IMR-90 (cell line): ENCODE measurements around the gene SURF2. TPM values are rescaled to one million over a fixed set of nuclear protein-coding genes. Genes with fewer than 3 reads are reported as not detected.

ENCODE experiments used
- ATAC-seq: fragments of 200-7000 bp; cut with Tn5 transposase; 2 replicates; pipeline ENCODE4 v1.9.1; 2020; ENCODE audit warnings: low read depth, mild to moderate bottlenecking, moderate library complexity
- BruUV-seq: library from RNA; stranded (reverse); fragments of 400-500 nt; replicated peaks from 2 replicates; lab custom pipeline; 2021; lab: Mats Ljungman, UMichigan
- CTCF ChIA-PET: fragments of 300-600 bp; formaldehyde crosslinking; extraction: SDS; loops from one replicate; lab custom pipeline; 2021; ENCODE audit warnings: antibody characterized with exemption; lab: Yijun Ruan, JAX
- POLR2A ChIA-PET: fragments of 300-600 bp; sonication (Branson Sonifier 250); formaldehyde crosslinking; loops from one replicate; lab custom pipeline; 2022; ENCODE audit warnings: antibody characterized with exemption; ENCODE audit not compliant: unreplicated experiment; lab: Charles Lee
- DNase-seq: peaks from one replicate; pipeline ENCODE4 v3.0.0; 2013
- H2AFZ ChIP-seq: replicated peaks from 2 replicates; pipeline ENCODE3; 2013; ENCODE audit warnings: low read length, mild to moderate bottlenecking; ENCODE audit not compliant: poor library complexity
- H2AK5ac ChIP-seq: 2 replicates; pipeline ENCODE4 v1.6.1; 2013; ENCODE audit warnings: low read depth, low read length, inconsistent platforms
- H2AK9ac ChIP-seq: replicated peaks from 2 replicates; pipeline ENCODE3; 2013; ENCODE audit warnings: mild to moderate bottlenecking, low read depth, low read length, moderate library complexity; ENCODE audit not compliant: poor library complexity
- H2BK120ac ChIP-seq: 2 replicates; pipeline ENCODE4 v1.6.1; 2013; ENCODE audit warnings: low read depth, low read length, inconsistent platforms
- H2BK15ac ChIP-seq: 3 replicates; pipeline ENCODE4 v1.6.1; 2013; ENCODE audit warnings: low read depth, low read length, inconsistent platforms
- H2BK20ac ChIP-seq: 2 replicates; pipeline ENCODE4 v1.6.1; 2013; ENCODE audit warnings: low read depth, mild to moderate bottlenecking, inconsistent platforms, low read length, moderate library complexity
- H2BK5ac ChIP-seq: 2 replicates; pipeline ENCODE4 v1.6.1; 2013; ENCODE audit warnings: mild to moderate bottlenecking, low read depth, low read length, inconsistent platforms; ENCODE audit not compliant: poor library complexity, severe bottlenecking
- H3K14ac ChIP-seq: replicated peaks from 2 replicates; pipeline ENCODE4 v1.6.1; 2013; ENCODE audit warnings: low read depth, low read length, inconsistent platforms
- H3K18ac ChIP-seq: 2 replicates; pipeline ENCODE4 v1.6.1; 2013; ENCODE audit warnings: low read depth, low read length, control low read depth
- H3K23ac ChIP-seq: 2 replicates; pipeline ENCODE4 v1.6.1; 2013; ENCODE audit warnings: low read depth, low read length, inconsistent platforms
- H3K27ac ChIP-seq: 2 replicates; pipeline ENCODE4 v1.5.1; 2013; ENCODE audit warnings: mild to moderate bottlenecking, control low read depth, low read length; ENCODE audit not compliant: insufficient read depth
- H3K27me3 ChIP-seq: 2 replicates; pipeline ENCODE4 v1.6.1; 2013; ENCODE audit warnings: low read length; ENCODE audit not compliant: control insufficient read depth, insufficient read depth
- H3K36me3 ChIP-seq: 2 replicates; pipeline ENCODE4 v1.6.1; 2013; ENCODE audit warnings: low read length, mixed read lengths; ENCODE audit not compliant: control insufficient read depth, insufficient read depth
- H3K4ac ChIP-seq: 2 replicates; pipeline ENCODE4 v1.6.1; 2013; ENCODE audit warnings: low read depth, low read length, inconsistent platforms
- H3K4me1 ChIP-seq: 2 replicates; pipeline ENCODE4 v1.6.1; 2013; ENCODE audit warnings: low read length, mixed read lengths; ENCODE audit not compliant: control insufficient read depth, insufficient read depth
- H3K4me2 ChIP-seq: 2 replicates; pipeline ENCODE4 v1.6.1; 2013; ENCODE audit warnings: low read depth, mild to moderate bottlenecking, control low read depth, low read length, moderate library complexity
- H3K4me3 ChIP-seq: 2 replicates; pipeline ENCODE4 v1.5.1; 2013; ENCODE audit warnings: low read depth, mild to moderate bottlenecking, control low read depth, low read length, moderate library complexity; ENCODE audit not compliant: insufficient read depth
- H3K56ac ChIP-seq: 2 replicates; pipeline ENCODE4 v1.6.1; 2013; ENCODE audit warnings: low read length, inconsistent platforms; ENCODE audit not compliant: insufficient read depth; ENCODE audit errors: extremely low read depth
- H3K79me1 ChIP-seq, 2 experiments: 2 replicates each; pipeline ENCODE4 v1.6.1; 2013; ENCODE audit warnings: low read length in 2 of 2, inconsistent platforms in 1 of 2, low read depth in 1 of 2
- H3K9ac ChIP-seq: 2 replicates; pipeline ENCODE4 v1.6.1; 2013; ENCODE audit warnings: low read depth, low read length, control low read depth
- H3K9me1 ChIP-seq: 2 replicates; pipeline ENCODE4 v1.6.1; 2013; ENCODE audit warnings: low read length, inconsistent platforms; ENCODE audit not compliant: insufficient read depth
- H3K9me3 ChIP-seq: 2 replicates; pipeline ENCODE4 v1.6.1; 2013; ENCODE audit warnings: low read length; ENCODE audit not compliant: control insufficient read depth, insufficient read depth
- H4K20me1 ChIP-seq: 2 replicates; pipeline ENCODE4 v1.6.1; 2013; ENCODE audit warnings: low read length, inconsistent platforms; ENCODE audit not compliant: insufficient read depth
- H4K5ac ChIP-seq: 2 replicates; pipeline ENCODE4 v1.6.1; 2013; ENCODE audit warnings: mild to moderate bottlenecking, low read depth, low read length, control low read depth
- H4K8ac ChIP-seq, 2 experiments: 2 replicates each; pipeline ENCODE4 v1.6.1; 2013; ENCODE audit warnings: low read depth in 2 of 2, low read length in 2 of 2, control low read depth in 1 of 2, inconsistent platforms in 1 of 2
- H4K91ac ChIP-seq: 2 replicates; pipeline ENCODE4 v1.6.1; 2013; ENCODE audit warnings: low read depth, low read length, inconsistent platforms; ENCODE audit not compliant: insufficient read depth
- BHLHE40 ChIP-seq: fragments of 150-350 bp; IDR thresholded peaks from 2 replicates; pipeline ENCODE4 v1.6.1; 2016; ENCODE audit warnings: mild to moderate bottlenecking, low read depth, low read length
- CEBPB ChIP-seq: IDR thresholded peaks from 2 replicates; pipeline ENCODE4 v1.6.1; 2012; ENCODE audit warnings: low read depth, low read length, improper control_type of control experiment
- CHD1 ChIP-seq: IDR thresholded peaks from 2 replicates; pipeline ENCODE4 v1.6.1; 2012; ENCODE audit warnings: low read depth, low read length, improper control_type of control experiment
- CTCF ChIP-seq: conservative IDR thresholded peaks from 2 replicates; pipeline ENCODE4 v1.5.1; 2012; ENCODE audit warnings: mild to moderate bottlenecking, low read depth, low read length, improper control_type of control experiment
- ELK1 ChIP-seq: fragments of 150-350 bp; IDR thresholded peaks from 2 replicates; pipeline ENCODE4 v1.6.1; 2016; ENCODE audit warnings: low read depth, mild to moderate bottlenecking, low read length, moderate library complexity, borderline replicate concordance
- FOS ChIP-seq: fragments of 150-350 bp; IDR thresholded peaks from 2 replicates; pipeline ENCODE4 v1.6.1; 2016; ENCODE audit warnings: low read depth, low read length
- MAFK ChIP-seq: IDR thresholded peaks from 2 replicates; pipeline ENCODE4 v1.6.1; 2012; ENCODE audit warnings: low read depth, low read length, improper control_type of control experiment
- MAZ ChIP-seq: IDR thresholded peaks from 2 replicates; pipeline ENCODE4 v1.6.1; 2012; ENCODE audit warnings: low read depth, mild to moderate bottlenecking, low read length, improper control_type of control experiment, moderate library complexity, borderline replicate concordance
- MXI1 ChIP-seq: IDR thresholded peaks from 2 replicates; pipeline ENCODE4 v1.6.1; 2012; ENCODE audit warnings: low read depth, mild to moderate bottlenecking, low read length, moderate library complexity, borderline replicate concordance
- NFE2L2 ChIP-seq: fragments of 150-350 bp; IDR thresholded peaks from 2 replicates; pipeline ENCODE4 v1.6.1; 2016; ENCODE audit warnings: low read depth, mild to moderate bottlenecking, low read length
- POLR2A ChIP-seq: IDR thresholded peaks from 2 replicates; pipeline ENCODE4 v1.6.1; 2012; ENCODE audit warnings: mild to moderate bottlenecking, low read depth, low read length
- RAD21 ChIP-seq: IDR thresholded peaks from 2 replicates; pipeline ENCODE4 v1.6.1; 2012; ENCODE audit warnings: low read length, improper control_type of control experiment
- RCOR1 ChIP-seq: IDR thresholded peaks from 2 replicates; pipeline ENCODE4 v1.6.1; 2012; ENCODE audit warnings: mild to moderate bottlenecking, low read length, improper control_type of control experiment; ENCODE audit not compliant: insufficient replicate concordance
- RFX5 ChIP-seq: IDR thresholded peaks from 2 replicates; pipeline ENCODE4 v1.8.0; 2012; ENCODE audit warnings: low read depth, mild to moderate bottlenecking, low read length, moderate library complexity
- SMC3 ChIP-seq: fragments of 150-350 bp; IDR thresholded peaks from 2 replicates; pipeline ENCODE4 v1.6.1; 2016; ENCODE audit warnings: low read depth, mild to moderate bottlenecking, antibody characterized with exemption, low read length, moderate library complexity
- WGBS, 2 experiments: methylation state at CpG; one replicate each; pipeline versions ENCODE4 v1.1.5 to v1.1.7; 2013; ENCODE audit warnings: missing lambda C conversion rate in 2 of 2; ENCODE audit not compliant: insufficient read length in 1 of 2; ENCODE audit errors: extremely low coverage in 2 of 2; 5-methylcytosine and 5-hydroxymethylcytosine counted together
- dilution Hi-C: fragments of 300-500 bp; cut with HindIII; formaldehyde crosslinking; loops from one replicate; pipeline ENCODE4 v1.14.3; 2018; ENCODE audit warnings: low sequenced_read_pairs; ENCODE audit not compliant: unreplicated experiment
- in situ Hi-C: fragments of 300-500 bp; cut with MboI; formaldehyde crosslinking; loops from 3 replicates; pipeline ENCODE4 v1.14.3; 2019; ENCODE audit warnings: low sequenced_read_pairs, inconsistent platforms, mixed read lengths
- intact Hi-C: fragments of 100-400 bp; cut with micrococcal nuclease; formaldehyde crosslinking; loops from 2 replicates; pipeline ENCODE4 v1.10.0; 2022
- polyA plus RNA-seq, 3 experiments: library from polyadenylated mRNA; depleted of rRNA; stranded (reverse); fragments of >200 nt; gene quantifications; 2 replicates each; pipeline ENCODE4 v1.2.3, GENCODE V29; 2012; ENCODE audit warnings: low replicate concordance in 1 of 3
- total RNA-seq: library from RNA; depleted of rRNA; stranded (reverse); fragments of >200 nt; gene quantifications from 2 replicates; pipeline ENCODE4 v1.2.3, GENCODE V29; 2012
- TF ChIP-seq, protein P1 (sequence below): fragments of 150-350 bp; IDR thresholded peaks from 2 replicates; pipeline ENCODE4 v1.6.1; 2017; ENCODE audit warnings: mild to moderate bottlenecking, antibody characterized with exemption, low read length, low read depth

The SURF2 gene
- total and polyA plus RNA-seq, 2 of the 4 experiments (the other 2 are of a cell fraction) = 9.9 to 16.3 TPM

DNA sequence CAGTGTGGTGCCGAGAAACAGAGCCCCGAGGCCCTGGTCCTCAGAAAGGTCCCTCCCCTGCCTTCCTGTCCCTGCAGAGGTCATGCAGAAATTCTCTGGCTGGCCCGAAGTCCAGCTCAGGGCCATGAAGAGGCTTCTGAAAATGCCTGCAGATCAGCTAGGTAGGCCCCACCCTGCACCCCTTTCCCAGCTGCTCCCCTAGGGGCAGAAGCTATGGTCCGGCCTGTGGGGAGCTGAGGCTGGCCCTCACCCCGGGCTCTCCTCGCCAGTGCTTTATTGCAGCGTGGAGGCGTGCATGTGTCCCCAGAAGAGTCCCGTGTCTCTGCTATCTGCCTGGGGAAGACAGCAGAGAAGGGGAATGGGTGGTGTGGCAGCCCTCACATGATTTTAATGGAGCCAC lies 41.5 kb downstream of the SURF2 start:
- no peak overlapping the region for H3K18ac ChIP-seq
- H3K4ac ChIP-seq = no peak overlapping the region
- intact Hi-C loops = no loop called here
- H3K36me3 ChIP-seq = peaks cover 1% of the 10 kb centered on the region
- no peak overlapping the region for H2AFZ ChIP-seq
- H3K14ac ChIP-seq = no peak overlapping the region
- H4K8ac ChIP-seq = no peak overlapping the region
- H4K5ac ChIP-seq = no peak overlapping the region
- 85% methylated on average over 6 of the region's 9 CpGs; no CpG with 5 or more reads in 1 of the 2 experiments for WGBS, 2 experiments
- H3K27me3 ChIP-seq = peaks cover 30% of the 10 kb centered on the region
- no peak overlapping the region for H2BK15ac ChIP-seq
- H2AK5ac ChIP-seq = no peak overlapping the region
- H3K56ac ChIP-seq = no peak overlapping the region
- H3K9me1 ChIP-seq = 0 out of 2 replicates have a peak, but pooled peaks cover 4% of the 10 kb centered on the region
- CTCF ChIA-PET = no interaction called here
- no peak overlapping the region for H3K4me3 ChIP-seq
- POLR2A ChIA-PET = no interaction called here
- ATAC-seq (no peak), DNase-seq (no peak)
- no TSS peak for BruUV-seq
- no peak overlapping the region for H4K91ac ChIP-seq
- no peak overlapping the region for H3K27ac ChIP-seq
- dilution Hi-C loops = no loop called here
- H2BK5ac ChIP-seq = no peak overlapping the region
- H3K4me2 ChIP-seq = no peak overlapping the region
- H3K79me1 ChIP-seq = no peaks in the 10 kb centered on the region
- TF ChIP-seq CTCF (no peak), SMC3 (no peak), MAFK (no peak), RCOR1 (no peak), CHD1 (no peak), NFE2L2 (no peak), BHLHE40 (no peak), MAZ (no peak), POLR2A (no peak), RFX5 (no peak), FOS (no peak), ELK1 (no peak), CEBPB (no peak), RAD21 (no peak), MXI1 (no peak)
- TF ChIP-seq, protein P1, sequence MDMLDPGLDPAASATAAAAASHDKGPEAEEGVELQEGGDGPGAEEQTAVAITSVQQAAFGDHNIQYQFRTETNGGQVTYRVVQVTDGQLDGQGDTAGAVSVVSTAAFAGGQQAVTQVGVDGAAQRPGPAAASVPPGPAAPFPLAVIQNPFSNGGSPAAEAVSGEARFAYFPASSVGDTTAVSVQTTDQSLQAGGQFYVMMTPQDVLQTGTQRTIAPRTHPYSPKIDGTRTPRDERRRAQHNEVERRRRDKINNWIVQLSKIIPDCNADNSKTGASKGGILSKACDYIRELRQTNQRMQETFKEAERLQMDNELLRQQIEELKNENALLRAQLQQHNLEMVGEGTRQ = no peak
- no peak overlapping the region for H3K9ac ChIP-seq
- no peaks in the 10 kb centered on the region for H4K20me1 ChIP-seq
- no peaks in the 10 kb centered on the region for H3K9me3 ChIP-seq
- H2AK9ac ChIP-seq = no peak overlapping the region
- in situ Hi-C loops = no loop called here
- no peaks in the 10 kb centered on the region for H3K4me1 ChIP-seq
- H3K23ac ChIP-seq = no peak overlapping the region
- H2BK20ac ChIP-seq = no peak overlapping the region
- no peak overlapping the region for H2BK120ac ChIP-seq
